GM12878 (cell line): ENCODE measurements around the gene DNAH5. TPM values are rescaled to one million over a fixed set of nuclear protein-coding genes. Genes with fewer than 3 reads are reported as not detected.

Source experiments
- ATAC-seq: fragments of 200-7000 bp; cut with Tn5 transposase; 3 replicates; pipeline ENCODE4 v1.9.1; 2020; ENCODE audit warnings: mild to moderate bottlenecking, moderate library complexity
- BruUV-seq: library from RNA; stranded (reverse); fragments of 400-500 nt; replicated peaks from 2 replicates; lab custom pipeline; 2021; lab: Mats Ljungman, UMichigan
- CTCF ChIA-PET: fragments of 300-600 bp; sonication (Branson Sonifier 250); formaldehyde crosslinking; extraction: SDS; loops from one replicate; lab custom pipeline; 2021; ENCODE audit warnings: inconsistent platforms; lab: Yijun Ruan, JAX
- POLR2A ChIA-PET: fragments of 350-600 bp; formaldehyde crosslinking; extraction: SDS; loops from one replicate; lab custom pipeline; 2021; ENCODE audit warnings: inconsistent platforms; lab: Charles Lee
- RAD21 ChIA-PET: fragments of 300-600 bp; sonication (Branson Sonifier 250); formaldehyde crosslinking; loops from one replicate; lab custom pipeline; 2023; ENCODE audit warnings: antibody characterized with exemption; ENCODE audit not compliant: unreplicated experiment; lab: Charles Lee
- SMC1A ChIA-PET: fragments of 300-600 bp; sonication (Branson Sonifier 250); formaldehyde crosslinking; loops from one replicate; lab custom pipeline; 2023; ENCODE audit not compliant: unreplicated experiment, uncharacterized antibody; lab: Charles Lee
- DNase-seq: peaks from one replicate; pipeline ENCODE4 v3.0.0-alpha.2; 2011; ENCODE audit warnings: low read depth, low spot score
- FAIRE-seq: peaks from 3 replicates; lab custom pipeline; 2011; peaks lifted over from hg19 to GRCh38; lab: Jason Lieb, UNC
- H2AFZ ChIP-seq: 2 replicates; pipeline ENCODE4 v1.6.0; 2011; ENCODE audit warnings: low read depth, low read length, control low read depth; ENCODE audit not compliant: control insufficient read depth
- H3K27ac ChIP-seq: 2 replicates; pipeline ENCODE4 v1.5.1; 2011; ENCODE audit warnings: control low read depth; ENCODE audit not compliant: control insufficient read depth, insufficient read depth
- H3K27me3 ChIP-seq, 2 experiments: replicated peaks in 1 of 2; 2 replicates each; pipeline versions ENCODE4 v1.6.0 to v1.6.1; 2011; ENCODE audit warnings: low read length in 1 of 2; ENCODE audit not compliant: control insufficient read depth in 2 of 2, insufficient read depth in 2 of 2
- H3K36me3 ChIP-seq, 2 experiments: 2 replicates each; pipeline ENCODE4 v1.5.1; 2011; ENCODE audit warnings: low read length in 1 of 2; ENCODE audit not compliant: control insufficient read depth in 2 of 2, insufficient read depth in 2 of 2
- H3K4me1 ChIP-seq: 2 replicates; pipeline ENCODE4 v1.6.1; 2011; ENCODE audit warnings: mild to moderate bottlenecking, low read length, moderate library complexity, mixed read lengths; ENCODE audit not compliant: control insufficient read depth, insufficient read depth
- H3K4me2 ChIP-seq: 2 replicates; pipeline ENCODE4 v1.6.0; 2011; ENCODE audit warnings: control low read depth; ENCODE audit not compliant: control insufficient read depth, insufficient read depth
- H3K4me3 ChIP-seq: fragments of 200-600 bp; sonication (generic); 2 replicates; pipeline ENCODE4 v1.5.1; 2016
- H3K79me2 ChIP-seq: 2 replicates; pipeline ENCODE4 v1.6.0; 2011; ENCODE audit warnings: low read length; ENCODE audit not compliant: control insufficient read depth, insufficient read depth
- H3K9ac ChIP-seq: 2 replicates; pipeline ENCODE4 v1.8.0; 2011; ENCODE audit warnings: low read length, control low read depth, mixed read lengths; ENCODE audit not compliant: control insufficient read depth, insufficient read depth
- H3K9me3 ChIP-seq: replicated peaks from 3 replicates; pipeline ENCODE4 v1.5.1; 2011; ENCODE audit warnings: mild to moderate bottlenecking, low read length; ENCODE audit not compliant: control insufficient read depth, insufficient read depth
- H4K20me1 ChIP-seq: 2 replicates; pipeline ENCODE4 v1.6.0; 2011; ENCODE audit not compliant: control insufficient read depth, insufficient read depth
- IKZF2 ChIP-seq, 2 experiments: fragments of 450-650 bp; IDR thresholded peaks; 2 replicates each; pipeline ENCODE4 v1.6.1; 2017; ENCODE audit warnings: mild to moderate bottlenecking in 2 of 2, moderate library complexity in 2 of 2
- SRF ChIP-seq, 2 experiments: IDR thresholded peaks; 2 replicates each; pipeline ENCODE4 v1.6.1; 2011; ENCODE audit warnings: low read depth in 2 of 2, low read length in 2 of 2, mild to moderate bottlenecking in 1 of 2, moderate library complexity in 1 of 2
- YBX1 ChIP-seq: fragments of 450-650 bp; IDR thresholded peaks from 2 replicates; pipeline ENCODE4 v1.6.1; 2016; ENCODE audit warnings: antibody characterized with exemption
- WGBS: methylation state at CpG from one replicate; pipeline ENCODE4 v1.1.6; 2016; ENCODE audit warnings: low lambda C conversion rate; ENCODE audit not compliant: insufficient replicate concordance, insufficient coverage; ENCODE audit errors: missing lambda C conversion rate; 5-methylcytosine and 5-hydroxymethylcytosine counted together
- in situ Hi-C: fragments of 300-500 bp; cut with MboI; formaldehyde crosslinking; loops from 9 replicates; pipeline ENCODE4 v1.14.3; 2018; ENCODE audit warnings: mixed read lengths
- intact Hi-C: fragments of 100-400 bp; cut with micrococcal nuclease; formaldehyde crosslinking; loops from one replicate; pipeline ENCODE4 v1.14.2; 2022; ENCODE audit not compliant: unreplicated experiment
- polyA plus RNA-seq, 11 experiments: library from polyadenylated mRNA; depleted of rRNA in 4 of 11; unstranded in 6 of 11; stranded (reverse) in 5 of 11; fragments of >200 nt; fragmentation: Nextera tagmentation in 4 of 11; fragmentation: Illumina TruSeq in 1 of 11; extraction: Ambion mirVana in 4 of 11; extraction: Trizol in 1 of 11; gene quantifications; 1 replicate in 1 of 11; 2 replicates in 10 of 11; pipeline versions ENCODE4 v1.2.1 to v1.2.3, GENCODE V29; 2011 to 2016; ENCODE audit warnings: inconsistent platforms in 2 of 11, missing spikeins in 2 of 11, low read depth in 1 of 11
- total RNA-seq, 4 experiments: library from RNA; depleted of rRNA in 3 of 4; stranded (reverse); fragments of >200 nt in 3 of 4; fragmentation: Illumina TruSeq in 1 of 4; extraction: Trizol in 1 of 4; gene quantifications; 2 replicates each; pipeline versions ENCODE4 v1.2.1 to v1.2.3, GENCODE V29; 2013 to 2021
- TF ChIP-seq, protein P1 (sequence below): IDR thresholded peaks from 2 replicates; pipeline ENCODE4 v1.6.1; 2012; ENCODE audit warnings: low read depth, low read length, improper control_type of control experiment

DNAH5 gene
- total and polyA plus RNA-seq, 10 of the 15 experiments (the other 5 are each of a cell fraction or from before 2014, with no cell fraction given) = under 0.01 to 0.30 (median 0.07) TPM; not detected in 7

DNA sequence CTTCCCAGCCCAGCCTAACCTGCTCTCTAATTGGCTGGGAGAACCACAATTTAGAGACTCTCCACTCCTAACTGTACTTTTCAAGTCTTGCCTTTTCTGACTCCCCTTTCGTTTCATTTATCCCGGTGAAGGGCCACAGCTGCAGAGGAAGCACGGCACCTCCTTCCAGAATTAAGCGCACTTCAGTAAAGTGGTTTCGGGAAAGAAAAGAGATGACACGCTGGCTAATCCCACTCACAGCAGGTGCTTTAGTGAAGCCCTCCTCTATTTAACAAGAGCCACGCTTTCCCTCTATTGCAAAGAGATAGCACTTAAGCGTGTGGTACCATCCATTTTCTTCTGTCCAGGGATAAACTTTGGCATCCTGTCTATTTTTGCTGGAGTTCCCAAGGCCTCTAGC is 4.8 kb downstream of the DNAH5 start:
- POLR2A ChIA-PET = no interaction called here
- BruUV-seq = no TSS peak
- 54% methylated on average over 8 of the region's 8 CpGs for WGBS
- SMC1A ChIA-PET = no interaction called here
- no peak overlapping the region for H3K9ac ChIP-seq
- no peak overlapping the region for H2AFZ ChIP-seq
- intact Hi-C loops = no loop called here
- ATAC-seq = no peak
- no peaks in the 10 kb centered on the region; a peak in 1 of 4 replicates for H3K27me3 ChIP-seq
- no peaks in the 10 kb centered on the region for H3K4me1 ChIP-seq
- DNase-seq = no peak
- FAIRE-seq = no peak
- CTCF ChIA-PET = no interaction called here
- no peaks in the 10 kb centered on the region for H3K36me3 ChIP-seq
- TF ChIP-seq IKZF2 (IDR thresholded peaks at IDR 0.05) (no peak), YBX1 (no peak)
- RAD21 ChIA-PET = no interaction called here
- no peaks in the 10 kb centered on the region for H3K9me3 ChIP-seq
- no peak overlapping the region for H3K4me2 ChIP-seq
- no peaks in the 10 kb centered on the region for H3K79me2 ChIP-seq
- no peaks in the 10 kb centered on the region for H4K20me1 ChIP-seq
- H3K27ac ChIP-seq = no peak overlapping the region
- in situ Hi-C loops = no loop called here
- H3K4me3 ChIP-seq = no peak overlapping the region

DNA sequence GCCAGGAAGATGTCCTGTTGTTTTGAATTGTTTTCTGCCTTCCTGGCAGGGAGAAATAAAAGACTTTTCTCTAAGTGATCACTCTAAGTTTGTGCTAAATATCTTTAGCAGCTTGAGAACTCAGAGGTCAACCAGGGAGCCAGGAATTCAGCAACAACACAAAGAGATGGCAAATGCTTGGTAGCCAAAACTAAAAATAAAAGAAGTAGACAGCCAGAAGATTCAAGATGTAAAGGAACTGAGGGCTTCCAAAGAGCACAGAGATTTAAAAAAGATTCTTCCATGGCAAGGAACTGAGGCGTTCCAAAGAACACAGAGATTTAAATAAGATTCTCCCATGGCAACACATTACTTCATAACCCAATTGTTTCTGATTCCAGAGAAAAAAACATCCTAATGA is 9.6 kb downstream of the DNAH5 start:
- no peak overlapping the region for H3K4me2 ChIP-seq
- no peak overlapping the region for H3K9ac ChIP-seq
- FAIRE-seq = no peak
- H3K27me3 ChIP-seq = no peaks in the 10 kb centered on the region; a peak in 1 of 4 replicates
- TF ChIP-seq SRF (IDR thresholded peaks at IDR 0.05; ENCODE audit: low read depth in 2 of 2, low read length in 2 of 2) = no peak
- TF ChIP-seq, protein P1, sequence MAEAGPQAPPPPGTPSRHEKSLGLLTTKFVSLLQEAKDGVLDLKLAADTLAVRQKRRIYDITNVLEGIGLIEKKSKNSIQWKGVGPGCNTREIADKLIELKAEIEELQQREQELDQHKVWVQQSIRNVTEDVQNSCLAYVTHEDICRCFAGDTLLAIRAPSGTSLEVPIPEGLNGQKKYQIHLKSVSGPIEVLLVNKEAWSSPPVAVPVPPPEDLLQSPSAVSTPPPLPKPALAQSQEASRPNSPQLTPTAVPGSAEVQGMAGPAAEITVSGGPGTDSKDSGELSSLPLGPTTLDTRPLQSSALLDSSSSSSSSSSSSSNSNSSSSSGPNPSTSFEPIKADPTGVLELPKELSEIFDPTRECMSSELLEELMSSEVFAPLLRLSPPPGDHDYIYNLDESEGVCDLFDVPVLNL = no peak
- no TSS peak for BruUV-seq
- no peaks in the 10 kb centered on the region for H3K36me3 ChIP-seq
- intact Hi-C loops = no loop called here
- H3K4me1 ChIP-seq = no peaks in the 10 kb centered on the region
- in situ Hi-C loops = no loop called here
- no peak overlapping the region for H3K4me3 ChIP-seq
- no peak for DNase-seq
- H3K9me3 ChIP-seq = no peaks in the 10 kb centered on the region; the same call in 2 of the 3 replicates
- 6% methylated on average over 1 of the region's 1 CpG for WGBS
- H3K79me2 ChIP-seq = no peaks in the 10 kb centered on the region
- no peaks in the 10 kb centered on the region for H4K20me1 ChIP-seq
- SMC1A ChIA-PET = no interaction called here
- CTCF ChIA-PET = interaction anchor here (1.0 kb wide), 1 partner anchor 28 kb away, joined by 3 read pairs; no protein-coding TSS in a partner anchor
- H2AFZ ChIP-seq = no peak overlapping the region
- H3K27ac ChIP-seq = no peak overlapping the region
- RAD21 ChIA-PET = no interaction called here
- POLR2A ChIA-PET = no interaction called here
- ATAC-seq = no peak
